Stimulated activated CD8-positive, alpha-beta memory T cell treated with anti-CD3 and anti-CD28 coated beads, Interleukin-7, amount 100 ng/mL, for 48 hours (primary cell): ENCODE measurements around the gene SULT1B1.

Source experiments
- DNase-seq, 2 donors: peaks; one replicate each; pipeline ENCODE4 v3.0.0-alpha.2; 2020; ENCODE audit warnings: low read depth in 1 of 2; ENCODE audit errors: extremely low read depth in 1 of 2

Gene SULT1B1

DNA sequence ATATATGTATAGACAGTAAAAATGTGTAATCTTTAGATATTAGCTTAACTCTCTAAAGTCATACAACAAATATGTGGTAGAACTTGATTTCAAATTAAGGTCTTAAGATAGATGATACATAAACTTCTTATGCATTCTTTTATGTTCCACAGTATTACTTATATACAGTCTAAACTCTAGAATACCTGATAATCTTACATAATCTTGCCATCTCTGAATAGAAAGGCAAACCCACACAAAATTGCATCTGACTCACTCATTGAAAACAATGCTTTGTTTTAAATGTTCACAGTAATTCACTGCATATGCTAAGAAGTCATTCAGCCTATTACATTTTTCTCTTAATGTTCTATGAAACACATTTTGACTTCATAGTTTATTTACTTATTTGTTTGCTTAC lies 10.1 kb downstream of the SULT1B1 start:
- DNase-seq, result no peak

GRCh38 chr4:69749771-69750170 lies 10.6 kb downstream of the SULT1B1 start:
- no peak for DNase-seq

- DNase-seq, result no peak
These were observed 12.2 kb downstream of the SULT1B1 start for GRCh38 chr4:69748173-69748572.

GRCh38 chr4:69744157-69744478 lies 16.3 kb downstream of the SULT1B1 start:
- DNase-seq, result no peak

DNA sequence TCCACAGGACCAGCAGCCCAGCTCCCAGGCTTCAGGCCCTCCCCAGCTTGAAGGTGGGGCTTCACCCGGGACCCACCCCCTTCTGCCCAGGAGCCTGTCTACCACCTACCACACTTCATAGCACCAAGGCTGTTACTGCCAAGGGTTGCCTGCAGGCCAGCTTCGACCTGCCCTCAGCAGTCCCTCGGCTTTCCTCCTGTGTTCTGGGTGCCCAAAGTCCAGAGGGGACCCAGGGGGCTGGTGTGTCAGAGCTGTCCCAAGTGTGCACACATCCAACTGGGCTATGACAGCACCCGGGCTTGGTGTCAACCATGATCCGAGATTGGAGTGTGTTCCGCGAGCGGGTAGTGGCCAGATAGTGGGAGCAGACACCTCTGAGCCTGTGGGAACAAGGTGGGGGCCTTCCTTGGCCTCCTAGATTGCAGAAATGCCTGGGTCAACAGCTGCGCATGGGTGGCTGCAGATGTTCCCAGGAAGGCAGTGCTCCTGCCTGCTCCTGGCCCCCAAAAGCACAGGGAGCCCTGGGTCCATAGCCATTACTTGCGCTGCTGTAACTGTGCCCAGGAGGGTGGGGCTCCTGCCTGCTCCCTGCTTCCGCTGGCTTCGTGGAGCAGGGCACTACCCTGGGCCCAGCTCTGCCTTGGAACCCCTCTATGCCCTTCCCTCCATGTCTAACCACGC lies 16.8 kb downstream of the SULT1B1 start:
- no peak for DNase-seq

GRCh38 chr4:69742596-69742995 lies 17.8 kb downstream of the SULT1B1 start:
- DNase-seq, result no peak

DNA sequence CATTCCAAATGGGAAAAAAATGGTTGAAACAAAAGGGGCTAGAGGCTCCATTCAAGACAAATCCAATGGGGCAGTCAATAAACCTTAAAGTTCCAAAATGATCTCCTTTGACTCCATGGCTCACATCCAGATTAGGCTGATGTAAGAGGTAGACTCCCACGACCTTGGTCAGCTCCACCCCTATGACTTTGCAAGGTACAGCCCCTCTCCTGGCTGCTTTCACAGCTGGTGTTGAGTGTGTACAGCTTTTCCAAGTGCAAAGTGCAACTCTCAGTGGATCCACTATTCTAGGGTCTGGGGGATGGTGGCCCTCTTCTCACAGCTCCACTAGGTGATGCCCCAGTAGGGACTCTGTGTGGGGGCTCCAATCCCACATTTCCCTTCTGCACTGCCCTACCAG lies 21.5 kb downstream of the SULT1B1 start:
- DNase-seq, result no peak

GRCh38 chr4:69735119-69735518 lies 25.3 kb downstream of the SULT1B1 start:
- no peak for DNase-seq

DNA sequence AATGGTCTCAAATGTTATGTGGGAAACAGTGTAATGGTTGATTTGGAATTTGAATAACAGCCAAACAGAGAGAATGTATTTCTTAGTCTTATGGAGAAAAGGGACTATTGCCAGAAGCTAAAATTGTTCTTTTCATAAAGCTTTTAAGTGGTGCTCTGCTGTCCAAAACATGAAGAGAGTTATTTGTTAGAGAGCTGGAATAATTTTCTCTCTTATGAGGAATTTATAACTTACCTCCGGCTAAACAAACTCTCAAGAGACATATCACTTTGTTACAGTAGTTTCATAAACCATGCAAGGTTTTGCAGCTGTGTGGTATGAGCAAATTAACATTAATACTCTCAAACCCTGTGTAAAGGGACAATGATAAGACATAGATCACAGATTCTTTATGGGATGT lies 28.6 kb downstream of the SULT1B1 start:
- no peak for DNase-seq

DNA sequence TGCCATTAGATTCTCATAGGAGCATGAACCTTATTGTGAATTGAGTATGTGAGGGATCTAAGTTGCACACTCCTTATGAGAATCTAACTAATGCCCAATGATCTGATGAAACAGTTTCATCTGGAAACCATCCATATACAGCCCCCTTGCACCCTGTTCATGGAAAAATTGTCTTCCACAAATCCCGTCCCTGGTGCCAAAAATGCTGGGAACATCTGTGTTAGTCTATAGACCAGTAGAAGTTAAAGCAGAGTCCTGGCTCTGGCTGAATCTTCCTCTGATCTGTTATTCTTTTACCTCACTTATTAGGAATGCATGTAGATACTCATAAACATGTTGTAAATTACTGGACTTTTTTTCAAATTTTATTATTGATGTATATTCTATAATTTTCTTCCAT lies 29.2 kb downstream of the SULT1B1 start:
- no peak for DNase-seq

GRCh38 chr4:69730002-69730401 lies 30.4 kb downstream of the SULT1B1 start:
- no peak for DNase-seq

DNA sequence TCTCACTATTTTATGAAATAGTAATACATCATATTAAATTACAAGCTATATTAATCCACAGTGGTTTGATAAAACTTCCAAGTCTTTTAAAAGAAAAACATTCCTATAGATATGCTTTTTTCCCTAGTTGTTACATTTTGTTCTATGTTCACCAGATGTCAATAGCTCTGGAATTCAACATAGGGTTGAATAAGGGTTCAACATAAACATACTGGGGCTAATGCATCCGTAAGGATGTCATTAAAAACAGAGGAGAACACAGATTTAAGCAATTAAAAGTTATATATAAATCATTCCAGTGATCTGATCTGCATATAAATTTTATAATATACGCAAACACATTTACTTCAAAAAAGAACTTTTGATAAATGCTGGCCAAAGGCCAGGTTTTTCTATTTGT lies 32.5 kb downstream of the SULT1B1 start:
- no peak for DNase-seq

GRCh38 chr4:69727426-69727825 lies 33.0 kb downstream of the SULT1B1 start:
- DNase-seq, result no peak

GRCh38 chr4:69726971-69727370 lies 33.4 kb downstream of the SULT1B1 start:
- no peak for DNase-seq

DNA sequence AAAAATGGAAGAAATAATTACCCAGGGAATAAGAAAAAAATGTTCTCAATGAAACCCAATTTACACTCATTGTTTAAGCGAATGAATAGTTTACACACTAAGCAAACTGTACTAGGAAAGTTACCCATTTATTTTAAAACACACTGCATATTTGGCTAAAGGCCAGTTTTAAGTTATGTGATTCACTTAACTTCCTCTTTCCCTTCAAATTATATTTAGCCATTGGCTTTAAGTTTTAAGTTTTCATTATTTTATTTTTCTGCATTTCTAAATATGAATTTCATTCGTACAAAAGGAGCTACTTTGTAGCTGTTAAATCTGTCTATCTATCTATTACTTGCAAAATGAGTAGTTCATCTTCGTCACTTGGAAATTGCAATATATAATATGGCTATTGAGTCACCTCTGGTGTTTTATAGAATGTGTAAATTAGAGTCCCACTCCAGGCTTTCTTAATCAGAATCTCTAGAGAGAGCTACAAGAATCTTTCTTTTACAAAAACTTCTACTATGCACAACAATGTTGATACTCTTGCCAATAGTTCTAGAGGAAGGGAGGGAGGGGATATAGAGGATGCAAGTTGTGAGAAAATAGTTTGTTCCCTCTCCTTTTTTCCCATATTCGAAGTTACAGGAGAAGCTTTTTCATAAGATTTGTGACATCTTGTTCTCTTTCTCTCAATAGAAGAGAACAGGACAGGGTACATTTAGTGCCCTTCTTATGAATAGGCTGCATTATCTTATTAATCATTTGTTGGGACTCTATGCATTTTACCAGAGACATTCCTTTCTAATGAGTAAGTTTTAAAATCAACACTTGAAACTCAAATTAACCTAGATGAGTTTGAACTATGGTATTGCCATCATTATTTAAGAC lies 41.8 kb downstream of the SULT1B1 start:
- no peak for DNase-seq

- no peak for DNase-seq
These were observed 42.6 kb downstream of the SULT1B1 start for GRCh38 chr4:69717778-69718177.

DNA sequence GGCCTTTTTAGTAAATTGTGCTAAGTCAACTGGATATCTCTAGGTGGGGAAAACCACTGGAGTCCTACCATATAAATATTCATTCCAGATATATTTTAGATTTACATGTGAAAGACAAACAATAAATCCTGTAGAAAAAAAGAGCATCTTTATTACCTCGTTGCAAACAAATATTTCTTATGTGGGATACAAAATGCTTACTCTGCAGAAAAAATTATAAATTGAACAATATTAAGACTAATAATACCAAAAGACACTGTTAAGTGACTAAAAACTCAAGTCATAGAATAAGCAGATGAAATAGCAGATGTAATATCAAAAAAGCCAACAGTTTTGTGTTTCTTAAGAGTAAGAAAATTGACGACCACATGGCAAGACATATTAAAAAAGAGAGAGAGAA lies 43.8 kb downstream of the SULT1B1 start:
- DNase-seq, result no peak

- DNase-seq, result no peak
These were observed 46.3 kb downstream of the SULT1B1 start for GRCh38 chr4:69714086-69714485.

GRCh38 chr4:69713593-69713992 lies 46.8 kb downstream of the SULT1B1 start:
- no peak for DNase-seq

- DNase-seq, result no peak
These were observed 49.8 kb downstream of the SULT1B1 start for GRCh38 chr4:69710580-69710979.

GRCh38 chr4:69708211-69708610 lies 52.2 kb downstream of the SULT1B1 start:
- DNase-seq, result no peak

GRCh38 chr4:69707807-69708206 lies 52.6 kb downstream of the SULT1B1 start:
- no peak for DNase-seq

DNA sequence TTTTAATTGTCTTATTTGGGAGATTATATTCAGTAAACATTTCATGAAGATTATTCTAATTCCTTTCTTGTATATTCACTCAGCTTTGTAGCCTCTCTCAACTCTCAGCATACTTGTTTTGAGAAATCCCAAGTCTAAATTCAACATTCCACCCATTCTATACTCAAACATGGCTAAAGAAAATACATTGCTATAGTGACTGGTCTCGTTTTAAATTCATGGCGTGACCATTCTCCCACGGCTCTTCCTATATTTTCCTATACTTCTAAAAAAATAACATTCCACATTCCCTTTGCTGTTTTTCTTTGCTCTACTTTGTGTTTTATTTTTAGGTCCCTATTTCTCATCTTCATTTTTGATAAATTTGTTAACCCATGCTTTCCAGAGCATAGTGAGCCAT lies 58.2 kb downstream of the SULT1B1 start:
- DNase-seq, result no peak
